ENCODE data around the gene LPIN1. TPM values are rescaled to one million over a fixed set of nuclear protein-coding genes. Genes with fewer than 3 reads are reported as not detected.

Gene LPIN1
- total and polyA plus RNA-seq, 8 donors, result 7.3 to 152 (median 18.2) TPM

DNA sequence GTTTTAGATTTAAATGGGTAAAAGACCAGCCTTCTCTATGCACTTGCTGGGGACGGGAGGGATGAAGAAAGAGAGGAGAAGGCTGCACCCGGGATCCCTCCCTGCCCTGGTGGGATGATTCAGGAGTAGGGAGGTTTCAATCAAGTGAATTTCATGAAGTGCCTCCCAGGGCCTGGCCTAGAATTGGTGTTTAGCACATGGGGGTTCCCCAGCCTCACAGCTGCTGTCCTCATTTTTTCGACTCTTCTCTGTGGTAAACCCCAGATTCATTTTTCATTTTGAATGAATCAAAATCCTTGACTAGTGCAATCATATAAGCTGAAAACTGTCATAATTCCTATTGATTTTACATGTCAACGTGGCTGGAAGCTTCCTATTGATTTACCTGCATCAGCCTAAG is 81.1 kb downstream of the LPIN1 start:
- Histone ChIP-seq H3K4me3 (no peak overlapping the region), H3K4me1 (peaks cover 21 to 40% (median 33%) of the 10 kb centered on the region in 4 donors), H3K9me3 (no peaks in the 10 kb centered on the region), H3K27me3 (no peaks in the 10 kb centered on the region), H3K36me3 (peaks cover 5 to 44% (median 37%) of the 10 kb centered on the region in 4 donors), H3K27ac (no peak overlapping the region)
- DNase-seq, result no peak
- intact Hi-C loops (cut with DNase I; ENCODE audit: low total_unique reads), result no loop called here
- TF ChIP-seq POLR2AphosphoS5 (IDR thresholded peaks at IDR 0.05), result no peak
- TF ChIP-seq POLR2A (IDR thresholded peaks at IDR 0.05), result no peak
- TF ChIP-seq, protein P1, sequence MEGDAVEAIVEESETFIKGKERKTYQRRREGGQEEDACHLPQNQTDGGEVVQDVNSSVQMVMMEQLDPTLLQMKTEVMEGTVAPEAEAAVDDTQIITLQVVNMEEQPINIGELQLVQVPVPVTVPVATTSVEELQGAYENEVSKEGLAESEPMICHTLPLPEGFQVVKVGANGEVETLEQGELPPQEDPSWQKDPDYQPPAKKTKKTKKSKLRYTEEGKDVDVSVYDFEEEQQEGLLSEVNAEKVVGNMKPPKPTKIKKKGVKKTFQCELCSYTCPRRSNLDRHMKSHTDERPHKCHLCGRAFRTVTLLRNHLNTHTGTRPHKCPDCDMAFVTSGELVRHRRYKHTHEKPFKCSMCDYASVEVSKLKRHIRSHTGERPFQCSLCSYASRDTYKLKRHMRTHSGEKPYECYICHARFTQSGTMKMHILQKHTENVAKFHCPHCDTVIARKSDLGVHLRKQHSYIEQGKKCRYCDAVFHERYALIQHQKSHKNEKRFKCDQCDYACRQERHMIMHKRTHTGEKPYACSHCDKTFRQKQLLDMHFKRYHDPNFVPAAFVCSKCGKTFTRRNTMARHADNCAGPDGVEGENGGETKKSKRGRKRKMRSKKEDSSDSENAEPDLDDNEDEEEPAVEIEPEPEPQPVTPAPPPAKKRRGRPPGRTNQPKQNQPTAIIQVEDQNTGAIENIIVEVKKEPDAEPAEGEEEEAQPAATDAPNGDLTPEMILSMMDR (IDR thresholded peaks at IDR 0.05), result no peak
- TF ChIP-seq EP300 (IDR thresholded peaks at IDR 0.05), result no peak
- WGBS, 5 donors, result 62 to 83% (median 68%) methylated on average over 4 of the region's 4 CpGs

DNA sequence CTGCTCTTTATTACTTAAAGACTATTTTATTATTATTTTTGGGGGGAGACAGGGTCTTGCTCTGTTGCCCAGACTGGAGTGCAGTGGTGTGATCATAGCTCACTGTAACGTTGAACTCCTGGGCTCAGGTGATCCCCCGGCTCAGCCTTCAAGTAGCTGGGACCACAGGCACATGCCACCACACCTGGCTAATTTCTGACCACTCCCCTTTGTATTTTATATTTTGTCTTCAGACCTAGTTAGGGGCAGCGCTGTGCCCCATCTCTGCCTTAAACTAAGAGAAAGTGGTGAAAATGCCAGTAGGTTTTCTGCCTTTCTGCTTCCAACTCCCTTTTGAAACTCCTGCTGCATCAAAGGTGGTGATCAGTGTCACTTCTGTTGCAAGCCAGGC is 82.5 kb downstream of the LPIN1 start:
- DNase-seq, result no peak
- Histone ChIP-seq H3K4me3 (no peak overlapping the region), H3K36me3 (peaks cover 5 to 34% (median 32%) of the 10 kb centered on the region in 4 donors), H3K4me1 (peaks cover 21 to 31% (median 27%) of the 10 kb centered on the region in 4 donors), H3K9me3 (no peaks in the 10 kb centered on the region), H3K27me3 (no peaks in the 10 kb centered on the region), H3K27ac (peak overlapping the region in 4 of 5 donors; percentile 72 to 87 (median 82))
- intact Hi-C loops (cut with DNase I; ENCODE audit: low total_unique reads), result no loop called here
- TF ChIP-seq EP300 (IDR thresholded peaks at IDR 0.05) (no peak), POLR2AphosphoS5 (IDR thresholded peaks at IDR 0.05) (no peak), POLR2A (IDR thresholded peaks at IDR 0.05) (no peak)
- TF ChIP-seq, protein P1 (IDR thresholded peaks at IDR 0.05), result no peak
- 79 to 94% (median 87%) methylated on average over 3 of the region's 3 CpGs for WGBS, 5 donors

DNA sequence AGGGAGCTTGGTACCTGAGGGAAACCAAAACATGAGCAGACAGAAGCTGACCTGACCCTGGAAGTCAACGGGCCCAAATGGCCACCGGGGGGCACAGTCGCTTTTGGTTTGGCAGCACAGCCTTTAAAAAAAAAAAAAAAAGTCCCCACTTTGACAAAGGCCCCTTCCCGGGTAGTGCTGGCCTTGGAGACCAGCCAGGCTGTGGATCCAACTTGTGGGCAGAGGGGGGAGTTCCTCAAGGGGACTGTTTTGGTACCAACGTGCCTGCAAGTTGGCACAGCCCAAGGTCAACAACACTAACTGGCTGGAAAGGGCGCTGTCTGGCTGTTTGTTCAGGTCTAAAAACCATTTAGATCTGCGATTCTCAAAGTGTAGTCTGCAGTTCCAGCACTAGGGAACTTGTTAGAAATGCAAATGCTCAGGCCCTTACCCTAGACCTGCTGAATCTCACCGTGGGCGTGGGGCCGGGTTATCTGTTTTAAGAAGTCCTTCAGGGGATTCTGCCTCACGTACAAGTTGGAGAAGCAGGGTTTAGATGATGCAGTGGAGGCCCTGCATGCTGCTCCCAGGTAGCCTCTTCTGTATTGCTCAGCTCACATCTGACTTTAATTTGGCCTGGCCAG is 83.0 kb downstream of the LPIN1 start:
- Histone ChIP-seq H3K36me3 (peaks cover 5 to 32% (median 26%) of the 10 kb centered on the region in 4 donors), H3K27me3 (no peaks in the 10 kb centered on the region), H3K27ac (peak overlapping the region; percentile 53 to 87 (median 81)), H3K4me3 (peak overlapping the region; percentile 29 to 34 (median 32)), H3K9me3 (peaks cover 0 to 5% (median 2%) of the 10 kb centered on the region in 4 donors), H3K4me1 (peaks cover 21 to 31% (median 27%) of the 10 kb centered on the region in 4 donors)
- DNase-seq, result peak; percentile 63 to 84
- WGBS, 5 donors, result 8 to 21% (median 11%) methylated on average over 9 to 11 of the region's 11 CpGs
- no peak for TF ChIP-seq POLR2A (IDR thresholded peaks at IDR 0.05)
- TF ChIP-seq, protein P1 (IDR thresholded peaks at IDR 0.05), result peak in 3 of 7 experiments; percentile 5 to 45 (median 21)
- peak in 1 of 3 donors; percentile 8 for TF ChIP-seq POLR2AphosphoS5 (IDR thresholded peaks at IDR 0.05)
- TF ChIP-seq EP300 (IDR thresholded peaks at IDR 0.05), result no peak
- intact Hi-C loops (cut with DNase I; ENCODE audit: low total_unique reads), result no loop called here

DNA sequence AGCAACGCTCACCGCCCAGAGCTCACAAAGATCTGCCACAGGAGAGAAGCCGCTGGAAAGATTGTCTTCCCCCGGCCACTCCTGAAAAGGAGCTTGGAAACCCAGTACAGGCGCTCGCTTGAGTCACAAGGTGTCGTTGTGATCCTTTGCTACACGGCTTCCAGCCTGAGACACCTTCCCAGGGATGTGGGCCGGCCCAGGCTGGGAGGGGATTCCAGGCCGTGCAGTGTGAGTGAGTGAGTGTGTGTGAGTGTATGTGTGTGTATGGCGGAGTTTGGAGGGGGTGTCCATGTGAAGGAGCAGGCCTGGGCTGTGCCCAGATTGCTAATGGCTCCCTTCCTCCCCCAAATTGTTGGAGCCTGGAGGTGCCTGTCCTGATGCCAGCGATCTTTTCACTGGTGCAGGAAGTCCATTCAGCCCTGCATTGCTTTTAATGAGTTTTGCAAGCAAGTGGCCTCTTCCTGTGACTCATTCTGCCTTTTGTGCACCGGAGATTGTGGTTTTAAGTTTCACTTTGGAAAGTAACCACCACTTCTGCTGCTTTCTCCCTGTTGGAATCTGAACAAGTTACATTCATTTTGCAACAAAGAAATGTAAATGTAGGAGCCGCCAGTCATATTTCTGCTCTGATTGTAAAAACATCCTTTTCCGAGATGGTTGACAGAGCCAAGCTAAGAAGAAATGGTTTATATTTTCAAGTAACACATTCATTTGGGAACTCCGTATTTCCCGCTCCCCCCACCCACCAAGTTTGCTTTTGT is 83.7 kb downstream of the LPIN1 start:
- H3K36me3 ChIP-seq, result peaks cover 5 to 25% (median 20%) of the 10 kb centered on the region in 4 donors
- H3K4me1 ChIP-seq, result peaks cover 21 to 29% (median 26%) of the 10 kb centered on the region in 4 donors
- H3K27ac ChIP-seq, result peak overlapping the region; percentile 53 to 87 (median 81)
- peak overlapping the region; percentile 29 to 34 (median 32) for H3K4me3 ChIP-seq
- H3K9me3 ChIP-seq, result peaks cover 0 to 12% (median 5%) of the 10 kb centered on the region in 4 donors
- H3K27me3 ChIP-seq, result no peaks in the 10 kb centered on the region
- intact Hi-C loops (cut with DNase I; ENCODE audit: low total_unique reads), result loop anchor here (10.0 kb wide), 2 partner anchors 635 to 885 kb away; partner anchors contain the start of gene TRIB2
- peak; percentile 64 to 92 for DNase-seq
- 1 to 8% (median 4%) methylated on average over 15 to 17 of the region's 17 CpGs for WGBS, 5 donors
- TF ChIP-seq EP300 (IDR thresholded peaks at IDR 0.05), result no peak
- no peak for TF ChIP-seq POLR2A (IDR thresholded peaks at IDR 0.05)
- TF ChIP-seq, protein P1 (IDR thresholded peaks at IDR 0.05), result no peak
- peak; percentile 25 to 79 (median 46) for TF ChIP-seq POLR2AphosphoS5 (IDR thresholded peaks at IDR 0.05)
